ENCODE measurements around the gene MPLKIP. TPM values are rescaled to one million over a fixed set of nuclear protein-coding genes. Genes with fewer than 3 reads are reported as not detected.

MPLKIP gene
- polyA plus RNA-seq, 2 of the 4 experiments (the other 2 are of a cell fraction), result 32.2 to 46.0 TPM

GRCh38 chr7:40167291-40167690 lies 32.9 kb upstream of the MPLKIP start:
- ChIA-PET POLR2A (no interaction called here), CTCF (interaction anchor here (1.8 kb wide), 1 partner anchor 33 kb away, joined by 4 read pairs; the partner anchor contains the start of genes MPLKIP and SUGCT)
- H3K4me2 ChIP-seq, result no peak overlapping the region
- no peaks in the 10 kb centered on the region for H3K9me3 ChIP-seq
- ATAC-seq, result no peak
- no peaks in the 10 kb centered on the region for H3K4me1 ChIP-seq
- DNase-seq (ENCODE audit: low read depth in 1 of 2, low spot score in 1 of 2), result no peak
- WGBS (ENCODE audit: missing lambda C conversion rate), result 62% methylated on average over 3 of the region's 3 CpGs
- H3K27ac ChIP-seq, result no peak overlapping the region
- TF ChIP-seq KDM1A (IDR thresholded peaks at IDR 0.05; ENCODE audit: low read depth) (no peak), SMC3 (IDR thresholded peaks at IDR 0.05) (no peak), REST (IDR thresholded peaks at IDR 0.05) (no peak), POLR2A (IDR thresholded peaks at IDR 0.05; ENCODE audit: low read length) (no peak), BCL3 (IDR thresholded peaks at IDR 0.05) (no peak), FOXS1 (CRISPR knock-in tag; IDR thresholded peaks at IDR 0.05) (no peak), SREBF2 (IDR thresholded peaks at IDR 0.05) (no peak), EP300 (IDR thresholded peaks at IDR 0.05) (no peak), RNF2 (IDR thresholded peaks at IDR 0.05; ENCODE audit: borderline replicate concordance, low read depth) (no peak), TP53 (CRISPR knock-in tag; IDR thresholded peaks at IDR 0.05) (no peak), FOSB (CRISPR knock-in tag; IDR thresholded peaks at IDR 0.05) (no peak)
- no peak overlapping the region for H3K4me3 ChIP-seq
- FAIRE-seq, result no peak

DNA sequence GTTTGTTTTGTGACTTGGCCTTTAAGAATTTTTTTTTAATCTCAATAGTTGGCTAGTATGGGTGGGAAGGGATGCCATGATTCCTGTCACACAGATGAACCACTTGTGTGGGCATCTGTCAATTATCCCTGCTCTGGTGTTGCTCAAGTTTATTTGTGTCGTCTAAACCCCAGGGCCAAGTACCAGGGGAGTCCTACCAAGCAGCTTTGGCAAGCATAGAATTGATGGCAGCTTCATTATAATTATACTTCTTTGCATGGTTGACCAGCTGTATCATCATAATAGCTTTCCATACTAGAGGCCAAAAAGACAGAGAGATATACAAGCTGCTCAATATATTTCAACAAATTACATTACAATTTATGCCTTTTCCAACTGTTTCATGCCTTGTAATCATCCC lies 30.8 kb upstream of the MPLKIP start:
- DNase-seq (ENCODE audit: low read depth in 1 of 2, low spot score in 1 of 2) (no peak), FAIRE-seq (no peak), ATAC-seq (no peak)
- Histone ChIP-seq H3K4me1 (no peaks in the 10 kb centered on the region), H3K27ac (no peak overlapping the region), H3K4me3 (no peak overlapping the region), H3K4me2 (no peak overlapping the region), H3K9me3 (no peaks in the 10 kb centered on the region)
- WGBS (ENCODE audit: missing lambda C conversion rate), result 0% methylated on average over 1 of the region's 1 CpG
- TF ChIP-seq HES2 (IDR thresholded peaks at IDR 0.05) (no peak), CHD4 (IDR thresholded peaks at IDR 0.05; ENCODE audit: borderline replicate concordance) (no peak), PHF8 (IDR thresholded peaks at IDR 0.05; ENCODE audit: borderline replicate concordance, low read depth) (no peak), ZSCAN20 (CRISPR knock-in tag; IDR thresholded peaks at IDR 0.05) (no peak)
- ChIA-PET POLR2A (no interaction called here), CTCF (no interaction called here)

- POLR2A ChIA-PET, result no interaction called here
- Histone ChIP-seq H3K9me3 (no peaks in the 10 kb centered on the region), H3K4me1 (no peaks in the 10 kb centered on the region), H3K4me3 (no peak overlapping the region), H3K4me2 (no peak overlapping the region), H3K27ac (no peak overlapping the region)
- FAIRE-seq, result no peak
- ATAC-seq, result no peak
- CTCF ChIA-PET, result interaction anchor here (1.1 kb wide), 1 partner anchor 11 kb away, joined by 3 read pairs; no protein-coding TSS in a partner anchor
- 36% methylated on average over 2 of the region's 2 CpGs for WGBS (ENCODE audit: missing lambda C conversion rate)
- DNase-seq (ENCODE audit: low read depth in 1 of 2, low spot score in 1 of 2), result no peak
- no peak for TF ChIP-seq RFX5 (IDR thresholded peaks at IDR 0.05)
- no peak for TF ChIP-seq HES2 (IDR thresholded peaks at IDR 0.05)
- TF ChIP-seq, protein P1, sequence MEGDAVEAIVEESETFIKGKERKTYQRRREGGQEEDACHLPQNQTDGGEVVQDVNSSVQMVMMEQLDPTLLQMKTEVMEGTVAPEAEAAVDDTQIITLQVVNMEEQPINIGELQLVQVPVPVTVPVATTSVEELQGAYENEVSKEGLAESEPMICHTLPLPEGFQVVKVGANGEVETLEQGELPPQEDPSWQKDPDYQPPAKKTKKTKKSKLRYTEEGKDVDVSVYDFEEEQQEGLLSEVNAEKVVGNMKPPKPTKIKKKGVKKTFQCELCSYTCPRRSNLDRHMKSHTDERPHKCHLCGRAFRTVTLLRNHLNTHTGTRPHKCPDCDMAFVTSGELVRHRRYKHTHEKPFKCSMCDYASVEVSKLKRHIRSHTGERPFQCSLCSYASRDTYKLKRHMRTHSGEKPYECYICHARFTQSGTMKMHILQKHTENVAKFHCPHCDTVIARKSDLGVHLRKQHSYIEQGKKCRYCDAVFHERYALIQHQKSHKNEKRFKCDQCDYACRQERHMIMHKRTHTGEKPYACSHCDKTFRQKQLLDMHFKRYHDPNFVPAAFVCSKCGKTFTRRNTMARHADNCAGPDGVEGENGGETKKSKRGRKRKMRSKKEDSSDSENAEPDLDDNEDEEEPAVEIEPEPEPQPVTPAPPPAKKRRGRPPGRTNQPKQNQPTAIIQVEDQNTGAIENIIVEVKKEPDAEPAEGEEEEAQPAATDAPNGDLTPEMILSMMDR (IDR thresholded peaks at IDR 0.05), result no peak
- no peak for TF ChIP-seq ZSCAN20 (CRISPR knock-in tag; IDR thresholded peaks at IDR 0.05)
- no peak for TF ChIP-seq CEBPB (IDR thresholded peaks at IDR 0.05)
- TF ChIP-seq, protein P2, sequence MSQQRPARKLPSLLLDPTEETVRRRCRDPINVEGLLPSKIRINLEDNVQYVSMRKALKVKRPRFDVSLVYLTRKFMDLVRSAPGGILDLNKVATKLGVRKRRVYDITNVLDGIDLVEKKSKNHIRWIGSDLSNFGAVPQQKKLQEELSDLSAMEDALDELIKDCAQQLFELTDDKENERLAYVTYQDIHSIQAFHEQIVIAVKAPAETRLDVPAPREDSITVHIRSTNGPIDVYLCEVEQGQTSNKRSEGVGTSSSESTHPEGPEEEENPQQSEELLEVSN (IDR thresholded peaks at IDR 0.05; ENCODE audit: borderline replicate concordance, low read depth), result no peak
- TF ChIP-seq RNF2 (IDR thresholded peaks at IDR 0.05; ENCODE audit: borderline replicate concordance, low read depth), result no peak
- TF ChIP-seq REST (IDR thresholded peaks at IDR 0.05), result no peak
- TF ChIP-seq HOXA7 (CRISPR knock-in tag; IDR thresholded peaks at IDR 0.05), result no peak
- no peak for TF ChIP-seq POLR2A (IDR thresholded peaks at IDR 0.05; ENCODE audit: low read length)
- no peak for TF ChIP-seq HOXB13 (CRISPR knock-in tag; IDR thresholded peaks at IDR 0.05; ENCODE audit: low read depth)
- TF ChIP-seq ZFP36 (IDR thresholded peaks at IDR 0.05; ENCODE audit: borderline replicate concordance, partially characterized antibody), result no peak
Observed at GRCh38 chr7:40162516-40162915, 28.1 kb upstream of the MPLKIP start.

Data from A549 (cell line).